PC-3 (cell line): Measurements from ENCODE around the gene C16orf74.

Experiments used
- CTCF ChIP-seq: fragments of 300-600 bp; sonication (generic); conservative IDR thresholded peaks from 2 replicates; pipeline ENCODE4 v1.5.1; 2017; ENCODE audit warnings: antibody characterized with exemption, low read depth, mild to moderate bottlenecking, low read length
- EZH2 ChIP-seq: fragments of 300-600 bp; sonication (generic); IDR thresholded peaks from one replicate; pipeline ENCODE4 v1.6.1; 2017; ENCODE audit warnings: antibody characterized with exemption, mild to moderate bottlenecking, low read length; ENCODE audit not compliant: unreplicated experiment

DNA sequence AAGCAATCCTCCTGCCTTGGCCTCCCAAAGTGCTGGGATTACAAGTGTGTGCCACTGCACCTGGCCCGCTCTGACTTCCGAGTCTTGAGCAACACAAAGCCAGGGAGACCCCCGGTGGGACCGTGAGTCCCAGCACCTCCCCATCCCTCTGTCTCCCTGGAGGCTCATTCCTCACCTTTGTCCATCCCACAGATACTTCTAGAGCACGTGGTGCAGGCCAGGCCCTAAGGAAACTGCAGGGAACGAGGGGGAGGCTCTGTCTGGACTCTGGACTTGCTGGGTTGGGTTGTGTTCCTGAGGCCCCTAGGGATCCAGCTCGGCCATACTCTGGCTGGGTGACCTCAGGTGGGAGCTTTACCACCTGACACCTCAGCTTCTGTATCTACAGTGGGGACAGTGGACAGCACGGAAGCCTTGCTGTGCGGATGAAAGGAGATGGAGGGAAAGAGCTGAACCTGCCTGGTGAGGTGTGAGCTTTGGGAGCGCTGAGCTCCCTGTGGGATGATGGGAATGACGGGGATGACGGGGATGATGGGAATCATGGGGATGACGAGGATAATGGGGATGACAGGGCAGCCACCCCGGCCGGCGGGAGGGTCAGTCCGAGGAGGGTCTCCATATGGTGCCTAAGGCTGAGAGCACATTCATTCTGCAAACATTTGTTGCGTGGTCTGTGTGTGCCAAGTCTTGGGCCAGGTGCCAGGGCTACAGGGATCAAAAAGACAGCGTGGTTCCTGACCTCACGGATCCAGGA lies 26.6 kb downstream of the C16orf74 start:
- TF ChIP-seq CTCF = no peak
- TF ChIP-seq EZH2 = no peak
